ENCODE results near the gene UPB1.
A peak's percentile ranks its signal among the peaks of the same experiment; 100 is the strongest.
"Not testable (repeated sequence)": the region's sequence is repeated elsewhere in the genome, so short reads cannot be mapped to it uniquely, and the experiment has no call there.

UPB1 gene

GRCh38 chr22:24552503-24553286 is 57.6 kb downstream of the UPB1 start:
- H2AFZ ChIP-seq (ENCODE audit: low read length); H3K9me3 ChIP-seq (replicated peaks in 1 of 2; ENCODE audit: control insufficient read depth in 2 of 2, insufficient read depth in 1 of 2, low read depth in 1 of 2, low read length in 2 of 2); H3K23ac ChIP-seq (ENCODE audit: low read depth, low read length, poor library complexity); H3K4ac ChIP-seq (ENCODE audit: low read length); DNase-seq (ENCODE audit: low spot score); H3K27me3 ChIP-seq (ENCODE audit: control insufficient read depth in 3 of 3, insufficient read depth in 3 of 3, low read depth in 1 of 3, low read length in 3 of 3); H2BK120ac ChIP-seq (ENCODE audit: low read depth, low read length); H3K9ac ChIP-seq (ENCODE audit: low read depth, low read length, poor library complexity); H2BK12ac ChIP-seq (ENCODE audit: low read length); H2BK5ac ChIP-seq (ENCODE audit: low read length); H3K18ac ChIP-seq (ENCODE audit: low read length); H4K91ac ChIP-seq (ENCODE audit: low read depth, low read length, poor library complexity); H4K8ac ChIP-seq (ENCODE audit: low read depth, low read length); H3K27ac ChIP-seq (replicated peaks; ENCODE audit: low read length); H3K14ac ChIP-seq (ENCODE audit: low read length); H2BK15ac ChIP-seq (ENCODE audit: low read length); H2AK5ac ChIP-seq (ENCODE audit: low read depth, low read length); H3K4me2 ChIP-seq (ENCODE audit: insufficient read depth, low read length, poor library complexity, severe bottlenecking): not testable (repeated sequence)
- H3K79me1 ChIP-seq (ENCODE audit: low read depth, low read length): peaks cover 32% of the 10 kb centered on the region
- peaks cover 15 to 52% of the 10 kb centered on the region in 2 donors for H3K36me3 ChIP-seq (replicated peaks in 1 of 2; ENCODE audit: control insufficient read depth in 2 of 2, insufficient read depth in 2 of 2, low read length in 2 of 2)
- peak overlapping the region in 1 of 2 donors; percentile 90 for H3K4me3 ChIP-seq (ENCODE audit: low read length in 2 of 2)
- no CpG with 5 or more reads among the region's 10 CpGs for WGBS, 2 donors (ENCODE audit: extremely low coverage in 2 of 2, insufficient read length in 2 of 2, insufficient replicate concordance in 1 of 2)
- peaks cover 11 to 18% of the 10 kb centered on the region in 2 donors for H3K4me1 ChIP-seq (ENCODE audit: control insufficient read depth in 2 of 2, insufficient read depth in 1 of 2, low read depth in 1 of 2, low read length in 2 of 2)

- H3K79me1 ChIP-seq (ENCODE audit: low read depth, low read length): peaks cover 32% of the 10 kb centered on the region
- peak overlapping the region; percentile 57 for H3K9ac ChIP-seq (ENCODE audit: low read depth, low read length, poor library complexity)
- no peaks in the 10 kb centered on the region for H3K9me3 ChIP-seq (replicated peaks in 1 of 2; ENCODE audit: control insufficient read depth in 2 of 2, insufficient read depth in 1 of 2, low read depth in 1 of 2, low read length in 2 of 2)
- no peak overlapping the region for H4K8ac ChIP-seq (ENCODE audit: low read depth, low read length)
- H3K4ac ChIP-seq (ENCODE audit: low read length): no peak overlapping the region
- no CpG with 5 or more reads among the region's 12 CpGs for WGBS, 2 donors (ENCODE audit: extremely low coverage in 2 of 2, insufficient read length in 2 of 2, insufficient replicate concordance in 1 of 2)
- no peak overlapping the region for H3K14ac ChIP-seq (ENCODE audit: low read length)
- peak overlapping the region; percentile 6 for H3K23ac ChIP-seq (ENCODE audit: low read depth, low read length, poor library complexity)
- H3K36me3 ChIP-seq (replicated peaks in 1 of 2; ENCODE audit: control insufficient read depth in 2 of 2, insufficient read depth in 2 of 2, low read length in 2 of 2): peaks cover 19 to 52% of the 10 kb centered on the region in 2 donors
- no peak for DNase-seq (ENCODE audit: low spot score)
- H2BK12ac ChIP-seq (ENCODE audit: low read length): no peak overlapping the region
- H4K91ac ChIP-seq (ENCODE audit: low read depth, low read length, poor library complexity): no peak overlapping the region
- peak overlapping the region; percentile 90 to 95 for H3K4me3 ChIP-seq (ENCODE audit: low read length in 2 of 2)
- peak overlapping the region; percentile 86 for H2AFZ ChIP-seq (ENCODE audit: low read length)
- no peak overlapping the region for H2BK15ac ChIP-seq (ENCODE audit: low read length)
- H3K18ac ChIP-seq (ENCODE audit: low read length): no peak overlapping the region
- no peak overlapping the region for H3K27ac ChIP-seq (replicated peaks; ENCODE audit: low read length)
- no peak overlapping the region for H2BK120ac ChIP-seq (ENCODE audit: low read depth, low read length)
- no peak overlapping the region for H2AK5ac ChIP-seq (ENCODE audit: low read depth, low read length)
- H3K4me2 ChIP-seq (ENCODE audit: insufficient read depth, low read length, poor library complexity, severe bottlenecking): peak overlapping the region; percentile 84
- H3K4me1 ChIP-seq (ENCODE audit: control insufficient read depth in 2 of 2, insufficient read depth in 1 of 2, low read depth in 1 of 2, low read length in 2 of 2): peaks cover 11 to 18% of the 10 kb centered on the region in 2 donors
- H2BK5ac ChIP-seq (ENCODE audit: low read length): no peak overlapping the region
- H3K27me3 ChIP-seq (ENCODE audit: control insufficient read depth in 3 of 3, insufficient read depth in 3 of 3, low read depth in 1 of 3, low read length in 3 of 3): no peaks in the 10 kb centered on the region
Observed at GRCh38 chr22:24553597-24554312, 58.6 kb downstream of the UPB1 start.

GRCh38 chr22:24554313-24555164 is 59.4 kb downstream of the UPB1 start, which contains the start of gene GUCD1:
Gene GUCD1, minus strand, starts transcription at chr22:24555138. Its CDS starts 147 bp downstream, at chr22:24554991.
- H3K4me1 ChIP-seq (ENCODE audit: control insufficient read depth in 2 of 2, insufficient read depth in 1 of 2, low read depth in 1 of 2, low read length in 2 of 2): peaks cover 11 to 18% of the 10 kb centered on the region in 2 donors
- H3K27me3 ChIP-seq (ENCODE audit: control insufficient read depth in 3 of 3, insufficient read depth in 3 of 3, low read depth in 1 of 3, low read length in 3 of 3): no peaks in the 10 kb centered on the region
- H3K27ac ChIP-seq (replicated peaks; ENCODE audit: low read length): peak within 1 kb of the TSS; percentile 90
- H3K4me2 ChIP-seq (ENCODE audit: insufficient read depth, low read length, poor library complexity, severe bottlenecking): peak within 1 kb of the TSS; percentile 85
- peak within 1 kb of the TSS; percentile 94 for H4K91ac ChIP-seq (ENCODE audit: low read depth, low read length, poor library complexity)
- peak within 1 kb of the TSS; percentile 69 for H2BK120ac ChIP-seq (ENCODE audit: low read depth, low read length)
- H3K4me3 ChIP-seq (ENCODE audit: low read length in 2 of 2): peak within 1 kb of the TSS; percentile 90 to 95
- H2AFZ ChIP-seq (ENCODE audit: low read length): peak within 1 kb of the TSS; percentile 94
- DNase-seq (ENCODE audit: low spot score): no peak
- peaks cover 22 to 54% of the 10 kb centered on the region in 2 donors for H3K36me3 ChIP-seq (replicated peaks in 1 of 2; ENCODE audit: control insufficient read depth in 2 of 2, insufficient read depth in 2 of 2, low read length in 2 of 2)
- peak within 1 kb of the TSS; percentile 44 for H2AK5ac ChIP-seq (ENCODE audit: low read depth, low read length)
- peak within 1 kb of the TSS; percentile 95 for H3K23ac ChIP-seq (ENCODE audit: low read depth, low read length, poor library complexity)
- H3K18ac ChIP-seq (ENCODE audit: low read length): peak within 1 kb of the TSS; percentile 99
- WGBS, 2 donors (ENCODE audit: extremely low coverage in 2 of 2, insufficient read length in 2 of 2, insufficient replicate concordance in 1 of 2): no CpG with 5 or more reads among the region's 64 CpGs
- peak within 1 kb of the TSS; percentile 82 for H3K14ac ChIP-seq (ENCODE audit: low read length)
- H3K4ac ChIP-seq (ENCODE audit: low read length): peak within 1 kb of the TSS; percentile 69
- peak within 1 kb of the TSS; percentile 33 for H2BK5ac ChIP-seq (ENCODE audit: low read length)
- H3K9ac ChIP-seq (ENCODE audit: low read depth, low read length, poor library complexity): peak within 1 kb of the TSS; percentile 96
- no peaks in the 10 kb centered on the region for H3K9me3 ChIP-seq (replicated peaks in 1 of 2; ENCODE audit: control insufficient read depth in 2 of 2, insufficient read depth in 1 of 2, low read depth in 1 of 2, low read length in 2 of 2)
- no peak within 1 kb of the TSS for H2BK12ac ChIP-seq (ENCODE audit: low read length)
- H3K79me1 ChIP-seq (ENCODE audit: low read depth, low read length): peaks cover 28% of the 10 kb centered on the region
- H2BK15ac ChIP-seq (ENCODE audit: low read length): peak within 1 kb of the TSS; percentile 97
- no peak within 1 kb of the TSS for H4K8ac ChIP-seq (ENCODE audit: low read depth, low read length)
